Epithelial cell of proximal tubule (primary cell): ENCODE measurements around the gene ITSN1. TPM values are rescaled to one million over a fixed set of nuclear protein-coding genes. Genes with fewer than 3 reads are reported as not detected.

Experiments used
- DNase-seq: peaks from one replicate; pipeline ENCODE4 v3.0.0-alpha.2; 2011; ENCODE audit warnings: low read depth
- H3K4me3 ChIP-seq: 2 replicates; pipeline ENCODE4 v1.5.1; 2011; ENCODE audit warnings: low read depth, mild to moderate bottlenecking, low read length
- total RNA-seq: library from RNA; depleted of rRNA; stranded (reverse); fragments of >200 nt; gene quantifications from 2 replicates; pipeline ENCODE4 v1.2.3, GENCODE V29; 2015
- TF ChIP-seq, protein P1 (sequence below): conservative IDR thresholded peaks from 2 replicates; pipeline ENCODE4 v1.5.1; 2012; ENCODE audit warnings: low read depth, mild to moderate bottlenecking, low read length

Gene ITSN1
- total RNA-seq, 1 donor from 2014 or later: 24.5 TPM

DNA sequence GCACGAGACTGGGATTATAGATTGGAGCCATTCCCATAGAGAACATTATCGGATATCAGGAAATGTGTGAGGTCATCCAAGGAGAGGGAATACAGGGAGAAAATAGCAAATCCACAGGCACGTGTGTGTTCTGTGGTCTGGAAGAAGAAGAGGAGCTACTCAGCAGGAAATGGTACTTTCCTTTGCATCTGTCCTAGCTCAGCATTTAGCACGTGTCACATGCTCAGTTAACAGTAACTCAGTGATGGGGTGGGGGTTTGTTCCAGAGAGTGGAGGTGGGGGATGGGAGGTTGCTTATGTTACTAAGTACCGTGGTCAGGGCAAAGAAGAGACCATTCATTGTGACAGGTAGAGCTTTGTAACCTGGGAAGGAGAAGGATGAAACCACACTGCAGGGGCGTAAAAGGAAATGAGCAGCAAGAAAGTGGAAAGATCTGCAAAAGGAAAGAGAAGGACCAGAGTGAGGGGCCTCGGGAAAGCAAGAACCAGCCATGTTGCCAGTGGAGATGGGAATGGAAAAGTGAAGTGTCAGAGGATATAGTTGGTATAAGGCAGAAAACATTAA, 172.9 kb downstream of the ITSN1 start:
- TF ChIP-seq, protein P1, sequence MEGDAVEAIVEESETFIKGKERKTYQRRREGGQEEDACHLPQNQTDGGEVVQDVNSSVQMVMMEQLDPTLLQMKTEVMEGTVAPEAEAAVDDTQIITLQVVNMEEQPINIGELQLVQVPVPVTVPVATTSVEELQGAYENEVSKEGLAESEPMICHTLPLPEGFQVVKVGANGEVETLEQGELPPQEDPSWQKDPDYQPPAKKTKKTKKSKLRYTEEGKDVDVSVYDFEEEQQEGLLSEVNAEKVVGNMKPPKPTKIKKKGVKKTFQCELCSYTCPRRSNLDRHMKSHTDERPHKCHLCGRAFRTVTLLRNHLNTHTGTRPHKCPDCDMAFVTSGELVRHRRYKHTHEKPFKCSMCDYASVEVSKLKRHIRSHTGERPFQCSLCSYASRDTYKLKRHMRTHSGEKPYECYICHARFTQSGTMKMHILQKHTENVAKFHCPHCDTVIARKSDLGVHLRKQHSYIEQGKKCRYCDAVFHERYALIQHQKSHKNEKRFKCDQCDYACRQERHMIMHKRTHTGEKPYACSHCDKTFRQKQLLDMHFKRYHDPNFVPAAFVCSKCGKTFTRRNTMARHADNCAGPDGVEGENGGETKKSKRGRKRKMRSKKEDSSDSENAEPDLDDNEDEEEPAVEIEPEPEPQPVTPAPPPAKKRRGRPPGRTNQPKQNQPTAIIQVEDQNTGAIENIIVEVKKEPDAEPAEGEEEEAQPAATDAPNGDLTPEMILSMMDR: no peak
- no peak for DNase-seq
- H3K4me3 ChIP-seq: no peak overlapping the region

DNA sequence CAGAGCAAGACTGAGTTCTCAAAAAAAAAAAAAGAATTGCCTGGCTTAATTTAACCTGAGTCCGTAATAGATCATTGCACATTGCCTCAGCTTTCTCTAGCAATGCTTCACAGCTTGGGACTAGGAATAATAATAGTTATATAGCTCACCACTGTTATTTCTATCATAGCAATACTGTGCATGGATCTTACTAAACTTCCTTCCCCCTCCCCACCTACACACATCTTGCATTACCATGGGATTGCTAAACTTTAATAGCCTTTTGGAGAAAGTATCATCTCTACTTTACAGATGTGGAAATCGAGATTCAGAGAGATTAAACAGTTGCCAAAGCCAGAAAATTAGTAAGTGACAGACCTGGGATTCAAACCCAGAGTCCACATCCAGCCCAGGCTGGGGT, 173.9 kb downstream of the ITSN1 start:
- no peak for DNase-seq
- no peak overlapping the region for H3K4me3 ChIP-seq
- TF ChIP-seq, protein P1: no peak

DNA sequence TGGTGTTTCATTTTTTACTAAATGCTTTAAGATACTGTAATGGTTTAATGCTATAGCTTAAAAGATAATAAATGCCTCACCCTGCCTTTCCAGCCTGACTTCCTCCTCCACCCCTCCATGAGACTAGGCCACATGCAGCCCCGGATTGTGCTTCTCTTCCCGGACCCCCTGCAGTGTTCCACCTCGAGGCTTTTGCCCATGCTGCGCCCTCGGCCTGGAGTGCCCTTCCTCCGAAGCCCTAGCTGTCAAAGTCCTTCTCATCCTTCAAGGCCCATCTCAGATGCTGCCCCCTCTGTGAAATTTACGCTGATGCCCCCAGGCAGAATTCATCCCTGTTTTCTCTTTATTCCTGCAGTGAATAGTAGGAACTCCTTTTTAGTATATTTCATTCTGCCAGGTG, 174.8 kb downstream of the ITSN1 start:
- H3K4me3 ChIP-seq: no peak overlapping the region
- DNase-seq: no peak
- TF ChIP-seq, protein P1: no peak

DNA sequence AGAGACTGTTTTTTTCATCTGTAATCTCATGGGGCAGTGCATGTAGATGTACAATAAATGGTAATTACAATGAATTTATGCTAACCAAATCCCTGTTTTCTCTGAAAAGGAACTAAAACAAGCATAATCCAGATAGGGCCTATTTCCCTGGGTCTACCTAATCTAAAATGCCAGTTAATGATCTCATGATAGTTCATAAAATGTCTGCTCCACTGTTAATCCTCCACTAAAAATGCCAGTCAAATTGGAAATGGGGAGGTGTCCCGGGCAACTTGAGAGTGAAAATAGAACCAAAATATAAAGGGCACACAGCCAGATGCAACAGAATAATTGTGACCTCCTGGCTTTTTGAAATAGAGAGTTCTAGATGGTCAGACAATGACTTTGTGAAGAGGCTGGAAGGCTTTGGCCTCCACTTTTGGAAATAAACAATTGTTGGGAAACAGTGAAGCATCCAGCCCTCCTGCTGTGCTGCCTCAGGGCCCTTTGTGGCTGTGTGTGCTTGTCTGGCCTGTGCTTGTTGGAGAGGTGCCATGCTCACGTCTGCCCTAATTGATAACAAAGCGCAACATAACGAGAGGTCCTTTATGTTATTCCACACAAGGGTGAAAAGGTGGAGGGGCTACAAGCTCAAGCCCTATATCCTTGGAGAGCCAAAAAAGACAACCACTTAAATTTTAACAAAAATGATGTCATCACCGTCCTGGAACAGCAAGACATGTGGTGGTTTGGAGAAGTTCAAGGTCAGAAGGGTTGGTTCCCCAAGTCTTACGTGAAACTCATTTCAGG, 175.6 kb downstream of the ITSN1 start:
- no peak overlapping the region for H3K4me3 ChIP-seq
- TF ChIP-seq, protein P1: no peak
- no peak for DNase-seq

DNA sequence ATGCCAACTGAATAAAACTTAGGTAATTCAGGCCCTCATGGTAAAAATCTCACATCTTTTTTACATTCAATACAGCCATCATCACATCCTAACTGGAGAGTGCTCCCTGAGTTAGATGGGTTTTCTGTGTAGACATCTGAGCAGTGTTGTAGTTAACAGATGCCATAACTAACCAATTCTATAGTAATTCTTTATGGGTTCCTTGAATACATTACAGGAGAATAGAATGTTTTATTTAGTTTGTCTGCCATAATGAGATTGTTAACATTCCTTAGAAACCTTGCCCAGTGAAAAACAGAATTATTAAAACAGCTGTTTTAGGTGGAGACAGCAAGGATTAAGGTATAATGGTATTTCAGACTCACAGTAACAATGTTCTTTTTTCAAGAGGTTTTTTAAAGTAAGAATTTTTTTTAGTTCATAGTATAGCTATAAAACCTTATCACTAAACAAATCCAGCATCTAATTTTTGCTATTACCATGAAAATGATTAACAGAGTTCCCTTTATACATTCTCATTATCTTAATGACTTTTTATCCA, 178.0 kb downstream of the ITSN1 start:
- no peak for DNase-seq
- TF ChIP-seq, protein P1: no peak

DNA sequence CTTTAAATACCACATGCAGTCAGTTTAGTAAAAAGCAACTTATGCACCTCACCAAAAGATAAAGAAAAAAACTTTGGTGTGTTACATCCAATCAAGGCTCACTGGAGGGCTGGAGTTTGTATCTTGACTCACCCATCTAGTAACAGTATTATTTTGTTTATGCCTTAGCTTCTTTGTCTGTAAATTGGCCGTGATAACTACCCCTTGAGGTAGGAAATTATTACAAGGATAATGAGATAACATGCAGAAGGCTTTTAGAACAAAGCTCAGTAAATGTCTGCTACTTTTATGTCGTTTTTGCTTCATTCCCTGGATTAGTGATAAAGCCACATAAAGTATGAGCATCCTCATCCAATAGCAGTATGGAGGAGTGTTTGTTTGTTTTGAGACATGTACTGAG, 178.5 kb downstream of the ITSN1 start:
- TF ChIP-seq, protein P1: no peak
- DNase-seq: no peak
- H3K4me3 ChIP-seq: no peak overlapping the region

More for the DNA sequence above, 178.0 kb downstream of the ITSN1 start:
- H3K4me3 ChIP-seq: no peak overlapping the region
